Mesenchymal stem cell (in vitro differentiated cells and primary cell): ENCODE measurements around the gene LSM10.

Source experiments
- DNase-seq: peaks from one replicate; pipeline ENCODE4 v3.0.0-alpha.2; 2013
- H2AFZ ChIP-seq: one replicate; pipeline ENCODE4 v1.6.1; 2013; ENCODE audit warnings: low read depth, mild to moderate bottlenecking, control low read depth, inconsistent platforms, low read length, moderate library complexity
- H2AK5ac ChIP-seq: 2 replicates; pipeline ENCODE4 v1.6.1; 2013; ENCODE audit warnings: low read length, moderate library complexity, mild to moderate bottlenecking, inconsistent platforms; ENCODE audit not compliant: severe bottlenecking
- H2BK120ac ChIP-seq: one replicate; pipeline ENCODE4 v1.6.1; 2013; ENCODE audit warnings: low read depth, mild to moderate bottlenecking, inconsistent platforms, low read length, moderate library complexity
- H2BK12ac ChIP-seq, 2 experiments: one replicate each; pipeline ENCODE4 v1.6.1; 2013; ENCODE audit warnings: inconsistent platforms in 2 of 2, low read length in 2 of 2, mild to moderate bottlenecking in 2 of 2, moderate library complexity in 2 of 2, control low read depth in 1 of 2
- H2BK15ac ChIP-seq: one replicate; pipeline ENCODE4 v1.6.1; 2013; ENCODE audit warnings: mild to moderate bottlenecking, low read depth, inconsistent platforms; ENCODE audit not compliant: poor library complexity, severe bottlenecking
- H2BK5ac ChIP-seq: 2 replicates; pipeline ENCODE4 v1.6.1; 2013; ENCODE audit warnings: low read depth, mild to moderate bottlenecking, low read length, control low read depth, inconsistent platforms; ENCODE audit not compliant: poor library complexity, severe bottlenecking
- H3K14ac ChIP-seq, 2 experiments: one replicate each; pipeline ENCODE4 v1.6.1; 2013; ENCODE audit warnings: inconsistent platforms in 2 of 2, low read length in 2 of 2, control low read depth in 1 of 2, mild to moderate bottlenecking in 1 of 2, moderate library complexity in 1 of 2
- H3K18ac ChIP-seq, 2 experiments: one replicate each; pipeline ENCODE4 v1.6.1; 2013; ENCODE audit warnings: inconsistent platforms in 2 of 2, low read length in 2 of 2, control low read depth in 1 of 2, low read depth in 1 of 2, mild to moderate bottlenecking in 1 of 2
- H3K23ac ChIP-seq, 2 experiments: one replicate each; pipeline ENCODE4 v1.6.1; 2013; ENCODE audit warnings: inconsistent platforms in 2 of 2, low read length in 2 of 2, mild to moderate bottlenecking in 2 of 2, moderate library complexity in 2 of 2, control low read depth in 1 of 2
- H3K27ac ChIP-seq: 2 replicates; pipeline ENCODE4 v1.5.1; 2013; ENCODE audit warnings: mild to moderate bottlenecking, moderate library complexity, low read length, control low read depth, inconsistent platforms; ENCODE audit not compliant: poor library complexity, severe bottlenecking
- H3K27me3 ChIP-seq, 2 experiments: 2 replicates each; pipeline versions ENCODE4 v1.6.1 to v1.7.0; 2013; ENCODE audit warnings: low read length in 2 of 2, mild to moderate bottlenecking in 2 of 2, moderate library complexity in 2 of 2, control low read depth in 1 of 2, inconsistent platforms in 1 of 2; ENCODE audit not compliant: control insufficient read depth in 1 of 2, insufficient read depth in 1 of 2
- H3K36me3 ChIP-seq, 2 experiments: 2 replicates each; pipeline versions ENCODE4 v1.6.1 to v1.7.0; 2013; ENCODE audit warnings: low read length in 2 of 2, control low read depth in 1 of 2, inconsistent platforms in 1 of 2, low read depth in 1 of 2, mild to moderate bottlenecking in 1 of 2; ENCODE audit not compliant: insufficient read depth in 2 of 2, control insufficient read depth in 1 of 2
- H3K4ac ChIP-seq, 2 experiments: one replicate each; pipeline ENCODE4 v1.6.1; 2013; ENCODE audit warnings: inconsistent platforms in 2 of 2, low read length in 2 of 2, mild to moderate bottlenecking in 2 of 2, moderate library complexity in 2 of 2, control low read depth in 1 of 2, low read depth in 1 of 2
- H3K4me1 ChIP-seq: 2 replicates; pipeline ENCODE4 v1.6.1; 2013; ENCODE audit warnings: low read depth, low read length, control low read depth; ENCODE audit not compliant: control insufficient read depth, insufficient read depth
- H3K4me2 ChIP-seq: 2 replicates; pipeline ENCODE4 v1.6.1; 2013; ENCODE audit warnings: low read length, mild to moderate bottlenecking, inconsistent platforms; ENCODE audit not compliant: poor library complexity, severe bottlenecking
- H3K4me3 ChIP-seq, 2 experiments: 2 replicates each; pipeline versions ENCODE4 v1.5.1 to v1.7.0; 2013; ENCODE audit warnings: low read length in 2 of 2, mild to moderate bottlenecking in 2 of 2, control low read depth in 1 of 2, low read depth in 1 of 2; ENCODE audit not compliant: insufficient read depth in 1 of 2
- H3K79me1 ChIP-seq: replicated peaks from 2 replicates; pipeline ENCODE4 v1.6.1; 2013; ENCODE audit warnings: mild to moderate bottlenecking, control low read depth, low read length, inconsistent platforms; ENCODE audit not compliant: poor library complexity, severe bottlenecking
- H3K9ac ChIP-seq: 2 replicates; pipeline ENCODE4 v1.7.0; 2013; ENCODE audit warnings: mild to moderate bottlenecking, low read length, moderate library complexity
- H3K9me3 ChIP-seq: 2 replicates; pipeline ENCODE4 v1.7.0; 2013; ENCODE audit warnings: mild to moderate bottlenecking, low read length; ENCODE audit not compliant: control insufficient read depth
- H4K8ac ChIP-seq: one replicate; pipeline ENCODE4 v1.6.1; 2013; ENCODE audit warnings: inconsistent platforms, mild to moderate bottlenecking, low read length, moderate library complexity
- H4K91ac ChIP-seq: one replicate; pipeline ENCODE4 v1.6.1; 2013; ENCODE audit warnings: mild to moderate bottlenecking, low read length, inconsistent platforms
- WGBS: methylation state at CpG from one replicate; pipeline ENCODE4 v1.1.7; 2013; ENCODE audit warnings: mixed read lengths; 5-methylcytosine and 5-hydroxymethylcytosine counted together

LSM10 gene

GRCh38 chr1:36402504-36402890 is 4.8 kb upstream of the LSM10 start:
- Histone ChIP-seq H3K14ac (no peak overlapping the region), H3K36me3 (peaks cover 1 to 6% of the 10 kb centered on the region in 2 experiments), H2BK12ac (no peak overlapping the region), H3K18ac (no peak overlapping the region), H3K4me2 (no peak overlapping the region), H4K91ac (no peak overlapping the region), H2BK120ac (no peak overlapping the region), H3K9me3 (no peaks in the 10 kb centered on the region), H3K79me1 (peaks cover 9% of the 10 kb centered on the region), H2BK5ac (no peak overlapping the region), H2BK15ac (no peak overlapping the region), H3K27ac (no peak overlapping the region), H2AK5ac (no peak overlapping the region), H3K23ac (no peak overlapping the region), H3K4me3 (no peak overlapping the region), H3K27me3 (no peaks in the 10 kb centered on the region), H4K8ac (no peak overlapping the region), H3K4ac (no peak overlapping the region), H3K4me1 (peaks cover 12% of the 10 kb centered on the region), H2AFZ (no peak overlapping the region), H3K9ac (no peak overlapping the region)
- DNase-seq, result no peak
- 100% methylated on average over 1 of the region's 4 CpGs for WGBS

- no peaks in the 10 kb centered on the region for H3K27me3 ChIP-seq
- WGBS, result 84% methylated on average over 11 of the region's 12 CpGs
Measured at GRCh38 chr1:36401602-36402503, 4.1 kb upstream of the LSM10 start.

GRCh38 chr1:36400825-36401601 is 3.3 kb upstream of the LSM10 start:
- peaks cover 10% of the 10 kb centered on the region for H3K79me1 ChIP-seq
- DNase-seq, result peak; percentile 99
- peaks cover 18% of the 10 kb centered on the region for H3K4me1 ChIP-seq
- peak overlapping the region; percentile 100 for H4K8ac ChIP-seq
- peak overlapping the region; percentile 67 for H2AK5ac ChIP-seq
- H4K91ac ChIP-seq, result peak overlapping the region; percentile 85
- 12% methylated on average over 22 of the region's 22 CpGs for WGBS
- H3K18ac ChIP-seq, result peak overlapping the region; percentile 96 to 99
- H3K4me3 ChIP-seq, result peak overlapping the region; percentile 12 to 71
- H3K14ac ChIP-seq, result peak overlapping the region in 1 of 2 experiments; percentile 97
- H3K9me3 ChIP-seq, result no peaks in the 10 kb centered on the region
- peak overlapping the region; percentile 98 to 100 for H3K4ac ChIP-seq
- H3K27me3 ChIP-seq, result no peaks in the 10 kb centered on the region
- H2BK12ac ChIP-seq, result peak overlapping the region; percentile 51 to 100
- peak overlapping the region; percentile 77 for H3K4me2 ChIP-seq
- H3K27ac ChIP-seq, result peak overlapping the region; percentile 98
- peak overlapping the region; percentile 97 for H2AFZ ChIP-seq
- H3K9ac ChIP-seq, result peak overlapping the region; percentile 82
- H2BK120ac ChIP-seq, result peak overlapping the region; percentile 39
- H2BK15ac ChIP-seq, result peak overlapping the region; percentile 98
- H3K23ac ChIP-seq, result peak overlapping the region; percentile 67 to 89
- no peaks in the 10 kb centered on the region for H3K36me3 ChIP-seq
- H2BK5ac ChIP-seq, result peak overlapping the region; percentile 67

More at GRCh38 chr1:36401602-36402503, 4.1 kb upstream of the LSM10 start:
- Histone ChIP-seq H3K36me3 (no peaks in the 10 kb centered on the region), H2AK5ac (peak overlapping the region; percentile 3), H3K27ac (peak overlapping the region; percentile 98), H3K4me1 (peaks cover 12% of the 10 kb centered on the region), H3K9ac (peak overlapping the region; percentile 82), H3K4me2 (peak overlapping the region; percentile 44), H3K79me1 (peaks cover 9% of the 10 kb centered on the region), H3K18ac (peak overlapping the region; percentile 2 to 77), H3K4me3 (peak overlapping the region; percentile 22 to 71), H4K8ac (peak overlapping the region; percentile 80), H3K9me3 (no peaks in the 10 kb centered on the region), H2BK5ac (no peak overlapping the region), H2BK120ac (no peak overlapping the region), H3K4ac (peak overlapping the region; percentile 27 to 94), H2BK15ac (no peak overlapping the region), H2BK12ac (peak overlapping the region in 1 of 2 experiments; percentile 85), H3K14ac (peak overlapping the region in 1 of 2 experiments; percentile 93), H2AFZ (peak overlapping the region; percentile 60), H3K23ac (peak overlapping the region in 1 of 2 experiments; percentile 46), H4K91ac (peak overlapping the region; percentile 67)
- no peak for DNase-seq

- peak overlapping the region; percentile 74 for H3K9ac ChIP-seq
- H2BK12ac ChIP-seq, result peak overlapping the region; percentile 51 to 100
- peak overlapping the region; percentile 98 for H2BK15ac ChIP-seq
- 85% methylated on average over 10 of the region's 10 CpGs for WGBS
- peak overlapping the region; percentile 67 to 89 for H3K23ac ChIP-seq
- H2AK5ac ChIP-seq, result peak overlapping the region; percentile 67
- H2BK5ac ChIP-seq, result peak overlapping the region; percentile 24
- peak overlapping the region; percentile 96 to 99 for H3K18ac ChIP-seq
- no peaks in the 10 kb centered on the region for H3K36me3 ChIP-seq
- peak overlapping the region; percentile 98 to 100 for H3K4ac ChIP-seq
- peak overlapping the region; percentile 97 for H2AFZ ChIP-seq
- H3K27ac ChIP-seq, result peak overlapping the region; percentile 98
- H3K79me1 ChIP-seq, result peaks cover 10% of the 10 kb centered on the region
- peak overlapping the region in 1 of 2 experiments; percentile 97 for H3K14ac ChIP-seq
- H3K4me3 ChIP-seq, result peak overlapping the region; percentile 12 to 70
- peak overlapping the region; percentile 39 for H2BK120ac ChIP-seq
- peak overlapping the region; percentile 85 for H4K91ac ChIP-seq
- no peaks in the 10 kb centered on the region for H3K9me3 ChIP-seq
- peak overlapping the region; percentile 77 for H3K4me2 ChIP-seq
- peak overlapping the region; percentile 100 for H4K8ac ChIP-seq
- H3K4me1 ChIP-seq, result peaks cover 18% of the 10 kb centered on the region
- H3K27me3 ChIP-seq, result no peaks in the 10 kb centered on the region
- DNase-seq, result no peak
Measured at GRCh38 chr1:36400514-36400824, 2.8 kb upstream of the LSM10 start.
